ENCODE measurements around the gene PIGU.

PIGU gene

DNA sequence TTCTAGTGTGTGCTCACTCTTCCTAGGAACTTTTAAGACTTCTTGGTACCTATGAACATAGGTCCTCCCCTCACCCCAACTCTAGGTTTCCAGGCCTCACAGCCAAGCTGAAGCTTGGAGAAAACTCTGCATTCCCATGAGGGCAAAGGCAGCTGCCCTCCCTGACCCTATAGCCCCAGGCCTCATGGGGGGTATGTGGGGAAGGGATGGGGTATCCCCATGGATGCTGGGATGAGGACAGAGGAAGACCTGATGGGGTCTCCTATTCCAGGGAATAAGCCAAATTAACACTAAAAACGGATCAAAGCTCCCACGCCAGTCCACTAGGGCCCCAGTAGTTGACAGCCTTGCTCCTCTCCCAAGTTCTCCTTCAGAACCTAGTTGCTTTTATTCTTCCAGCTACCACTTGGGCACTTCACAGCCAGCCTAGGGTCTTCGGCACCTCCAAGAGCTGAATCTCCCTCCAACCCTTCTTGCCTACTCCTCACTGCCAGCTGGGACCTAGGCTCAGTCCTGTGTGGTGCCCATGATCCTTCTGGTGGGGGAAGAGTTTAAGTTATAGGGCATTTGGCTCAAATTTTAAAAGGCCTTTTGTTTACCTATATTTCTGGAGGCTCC is 35.0 kb upstream of the PIGU start:
- H3K36me3 ChIP-seq (ENCODE audit: insufficient read depth, low read length), result peaks cover 36% of the 10 kb centered on the region
- H3K27me3 ChIP-seq (ENCODE audit: insufficient read depth, low read length), result no peaks in the 10 kb centered on the region
- H3K4me3 ChIP-seq (ENCODE audit: low read length), result no peak overlapping the region

DNA sequence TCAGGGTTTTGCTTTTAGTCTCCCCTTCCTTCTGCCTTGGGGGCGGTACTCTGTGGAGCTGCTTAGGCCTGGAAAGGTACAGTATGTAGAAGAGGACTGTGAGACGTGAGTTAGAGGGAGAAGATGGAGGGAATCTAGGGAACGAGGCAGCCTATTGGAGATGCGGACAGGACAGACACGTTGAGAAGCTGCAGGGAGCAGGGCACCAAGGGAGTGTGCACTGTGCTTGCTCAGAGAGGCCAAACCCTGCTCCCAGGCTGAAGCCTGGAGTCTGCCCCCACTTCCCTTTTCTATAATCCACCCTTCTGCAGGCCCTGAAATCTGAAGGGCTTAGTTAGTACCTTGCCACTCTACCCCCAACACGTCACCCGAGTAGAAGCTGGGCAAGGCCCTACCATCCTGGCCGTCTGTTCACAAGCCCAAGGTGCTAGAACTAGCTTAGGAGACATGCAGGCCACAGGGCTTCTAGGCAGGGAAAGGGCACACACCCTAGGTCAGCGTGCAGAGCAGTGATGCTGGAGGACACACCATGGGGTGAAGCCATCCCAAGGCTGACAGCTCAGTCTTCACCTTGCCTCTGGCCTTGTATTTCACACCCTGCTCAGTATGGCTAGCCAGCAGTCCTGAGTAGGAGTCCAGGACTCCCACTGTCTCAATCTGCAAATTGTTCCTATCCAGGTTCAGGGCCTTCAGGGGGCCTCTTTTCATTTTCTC is 34.1 kb upstream of the PIGU start:
- Histone ChIP-seq H3K4me3 (ENCODE audit: low read length) (no peak overlapping the region), H3K4me1 (ENCODE audit: insufficient read depth, low read length) (peaks cover 6% of the 10 kb centered on the region), H3K27me3 (ENCODE audit: insufficient read depth, low read length) (no peaks in the 10 kb centered on the region), H2AFZ (ENCODE audit: low read depth, low read length) (no peak overlapping the region), H3K36me3 (ENCODE audit: insufficient read depth, low read length) (peaks cover 36% of the 10 kb centered on the region), H3K9me3 (ENCODE audit: low read length) (no peaks in the 10 kb centered on the region)

More for the DNA sequence above, 35.0 kb upstream of the PIGU start:
- H2AFZ ChIP-seq (ENCODE audit: low read depth, low read length), result no peak overlapping the region
- H3K4me1 ChIP-seq (ENCODE audit: insufficient read depth, low read length), result peaks cover 6% of the 10 kb centered on the region
- no peaks in the 10 kb centered on the region for H3K9me3 ChIP-seq (ENCODE audit: low read length)

- no peak overlapping the region for H2AFZ ChIP-seq (ENCODE audit: low read depth, low read length)
- H3K36me3 ChIP-seq (ENCODE audit: insufficient read depth, low read length), result peaks cover 33% of the 10 kb centered on the region
- H3K27me3 ChIP-seq (ENCODE audit: insufficient read depth, low read length), result no peaks in the 10 kb centered on the region
- H3K9me3 ChIP-seq (ENCODE audit: low read length), result no peaks in the 10 kb centered on the region
- peak overlapping the region; percentile 49 for H3K4me3 ChIP-seq (ENCODE audit: low read length)
- H3K4me1 ChIP-seq (ENCODE audit: insufficient read depth, low read length), result peaks cover 6% of the 10 kb centered on the region
Measured at GRCh38 chr20:34710568-34710839, 33.6 kb upstream of the PIGU start.

GRCh38 chr20:34709831-34710567 is 33.1 kb upstream of the PIGU start:
- Histone ChIP-seq H3K27me3 (ENCODE audit: insufficient read depth, low read length) (no peaks in the 10 kb centered on the region), H3K4me3 (ENCODE audit: low read length) (peak overlapping the region; percentile 49)

DNA sequence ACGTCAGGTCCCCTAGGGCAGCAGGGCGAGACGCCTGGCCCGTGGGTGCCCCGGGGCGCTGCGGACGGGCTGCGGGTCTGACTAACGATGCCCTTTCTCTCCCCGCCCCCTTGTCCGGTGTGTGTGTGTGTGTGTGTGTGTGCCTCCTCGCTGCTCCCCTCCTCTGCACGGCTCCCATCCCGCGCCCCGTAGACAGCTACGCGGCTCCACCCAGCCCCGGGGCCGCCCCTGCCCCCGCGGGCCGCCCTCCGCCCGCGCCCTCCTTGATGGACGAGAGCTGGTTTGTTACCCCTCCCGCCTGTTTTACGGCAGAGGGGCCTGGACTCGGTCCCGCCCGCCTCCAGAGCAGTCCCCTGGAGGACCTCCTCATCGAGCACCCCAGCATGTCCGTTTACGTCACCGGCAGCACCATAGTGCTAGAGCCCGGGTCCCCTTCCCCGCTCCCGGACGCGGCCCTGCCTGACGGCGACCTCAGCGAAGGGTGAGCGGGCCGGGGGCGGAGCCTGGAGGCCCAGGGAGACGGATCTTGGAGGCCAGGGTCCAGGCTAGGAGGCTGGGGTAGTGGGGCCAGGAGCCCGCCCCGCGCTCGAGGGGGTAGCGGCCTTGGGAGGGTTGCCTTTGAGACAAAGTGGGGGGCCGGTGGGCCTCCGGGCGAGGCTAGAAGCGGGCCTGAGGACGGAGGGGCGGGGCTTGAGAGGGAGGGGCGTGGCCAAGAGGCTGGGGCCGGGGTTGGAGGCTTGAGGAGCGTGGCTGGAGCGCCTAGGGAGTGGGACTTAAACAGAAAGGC is 32.3 kb upstream of the PIGU start:
- Histone ChIP-seq H3K4me3 (ENCODE audit: low read length) (peak overlapping the region; percentile 49), H3K36me3 (ENCODE audit: insufficient read depth, low read length) (peaks cover 21% of the 10 kb centered on the region), H2AFZ (ENCODE audit: low read depth, low read length) (peak overlapping the region; percentile 84), H3K9me3 (ENCODE audit: low read length) (no peaks in the 10 kb centered on the region), H3K27me3 (ENCODE audit: insufficient read depth, low read length) (no peaks in the 10 kb centered on the region), H3K4me1 (ENCODE audit: insufficient read depth, low read length) (peaks cover 13% of the 10 kb centered on the region)

More at GRCh38 chr20:34709831-34710567, 33.1 kb upstream of the PIGU start:
- peak overlapping the region; percentile 84 for H2AFZ ChIP-seq (ENCODE audit: low read depth, low read length)
- no peaks in the 10 kb centered on the region for H3K9me3 ChIP-seq (ENCODE audit: low read length)
- H3K36me3 ChIP-seq (ENCODE audit: insufficient read depth, low read length), result peaks cover 28% of the 10 kb centered on the region
- H3K4me1 ChIP-seq (ENCODE audit: insufficient read depth, low read length), result peaks cover 10% of the 10 kb centered on the region

- peak overlapping the region; percentile 49 for H3K4me3 ChIP-seq (ENCODE audit: low read length)
- no peaks in the 10 kb centered on the region for H3K9me3 ChIP-seq (ENCODE audit: low read length)
- no peaks in the 10 kb centered on the region for H3K27me3 ChIP-seq (ENCODE audit: insufficient read depth, low read length)
- peaks cover 13% of the 10 kb centered on the region for H3K4me1 ChIP-seq (ENCODE audit: insufficient read depth, low read length)
- H3K36me3 ChIP-seq (ENCODE audit: insufficient read depth, low read length), result peaks cover 18% of the 10 kb centered on the region
- H2AFZ ChIP-seq (ENCODE audit: low read depth, low read length), result peak overlapping the region; percentile 84
Measured at GRCh38 chr20:34708621-34709043, 31.7 kb upstream of the PIGU start.

GRCh38 chr20:34706912-34707784 is 30.3 kb upstream of the PIGU start:
- H2AFZ ChIP-seq (ENCODE audit: low read depth, low read length), result no peak overlapping the region
- no peaks in the 10 kb centered on the region for H3K27me3 ChIP-seq (ENCODE audit: insufficient read depth, low read length)
- H3K36me3 ChIP-seq (ENCODE audit: insufficient read depth, low read length), result peaks cover 6% of the 10 kb centered on the region
- peaks cover 17% of the 10 kb centered on the region for H3K4me1 ChIP-seq (ENCODE audit: insufficient read depth, low read length)
- no peaks in the 10 kb centered on the region for H3K9me3 ChIP-seq (ENCODE audit: low read length)
- no peak overlapping the region for H3K4me3 ChIP-seq (ENCODE audit: low read length)

DNA sequence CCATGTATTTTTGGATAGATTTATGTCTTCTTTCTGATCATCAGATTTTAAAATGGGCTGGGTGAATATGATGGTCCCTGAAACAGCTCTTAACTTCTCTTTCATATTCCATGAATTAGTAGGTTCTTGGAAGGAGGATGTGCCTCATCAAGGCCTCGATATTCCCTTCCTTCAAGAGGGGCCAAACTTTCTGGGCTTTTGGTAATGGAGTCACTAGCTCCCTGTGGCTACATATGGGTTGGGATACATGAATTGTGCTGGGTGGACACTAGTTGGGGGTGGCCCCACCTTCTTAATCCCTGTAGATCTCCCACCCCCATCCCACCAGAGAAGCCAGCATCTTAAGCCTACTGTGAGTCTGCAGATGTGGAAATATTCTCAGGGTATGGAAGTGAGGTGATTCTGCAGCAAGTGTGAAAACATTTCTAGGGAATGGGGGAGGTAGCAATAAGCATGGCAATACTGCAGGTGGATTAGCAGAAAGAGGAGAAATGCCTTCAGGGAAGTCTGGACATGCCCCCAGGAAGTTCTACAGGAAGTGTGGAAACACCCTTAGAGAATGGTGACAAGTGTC is 29.5 kb upstream of the PIGU start:
- H3K27me3 ChIP-seq (ENCODE audit: insufficient read depth, low read length), result no peaks in the 10 kb centered on the region
- no peaks in the 10 kb centered on the region for H3K9me3 ChIP-seq (ENCODE audit: low read length)
- no peak overlapping the region for H2AFZ ChIP-seq (ENCODE audit: low read depth, low read length)
- peaks cover 6% of the 10 kb centered on the region for H3K36me3 ChIP-seq (ENCODE audit: insufficient read depth, low read length)
- peaks cover 17% of the 10 kb centered on the region for H3K4me1 ChIP-seq (ENCODE audit: insufficient read depth, low read length)
- H3K4me3 ChIP-seq (ENCODE audit: low read length), result no peak overlapping the region

DNA sequence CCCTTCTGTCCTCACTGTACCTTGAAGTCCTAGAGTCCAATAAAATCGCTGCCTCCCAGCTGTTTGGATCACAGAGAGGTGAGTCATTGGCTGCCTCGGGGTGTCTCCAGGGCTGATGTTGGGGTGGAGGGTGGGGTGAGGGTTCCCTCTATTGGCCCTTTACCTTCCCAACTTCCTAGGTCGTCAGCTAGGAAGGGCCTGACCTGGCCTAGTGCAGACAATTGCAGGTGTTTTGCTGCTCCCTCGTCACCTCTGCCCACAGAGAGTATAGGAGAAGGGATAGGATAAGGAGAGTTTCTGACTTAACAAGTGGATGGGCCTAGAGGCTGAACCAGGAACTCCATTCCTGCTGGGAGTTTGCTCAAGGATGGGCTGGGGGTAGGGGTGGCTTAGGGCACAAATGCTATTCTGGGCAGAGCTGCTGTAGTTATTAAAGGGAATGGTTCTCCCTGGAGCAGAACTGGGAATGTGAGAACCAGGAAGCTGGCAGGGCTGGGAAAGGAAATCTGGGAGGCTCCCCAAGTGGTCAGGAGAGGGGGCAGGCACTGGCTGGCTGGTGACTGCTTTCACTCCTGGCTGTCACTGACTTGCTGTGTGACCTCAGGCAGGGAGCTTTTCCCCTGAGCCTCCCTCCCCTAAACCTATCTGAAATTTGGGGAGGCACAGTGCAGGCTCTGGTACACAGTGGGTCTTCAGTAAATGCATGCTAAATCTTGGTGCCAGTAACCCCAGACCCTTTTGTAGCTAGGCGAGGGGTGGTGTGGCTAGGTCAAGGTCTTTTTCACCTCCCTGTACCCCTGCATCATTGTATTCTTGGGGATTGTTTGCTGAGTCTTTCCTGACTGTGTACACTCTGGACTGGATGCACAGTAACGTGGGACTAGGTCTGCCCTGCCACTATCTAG is 28.8 kb upstream of the PIGU start:
- Histone ChIP-seq H2AFZ (ENCODE audit: low read depth, low read length) (no peak overlapping the region), H3K4me1 (ENCODE audit: insufficient read depth, low read length) (peaks cover 16% of the 10 kb centered on the region), H3K9me3 (ENCODE audit: low read length) (no peaks in the 10 kb centered on the region), H3K27me3 (ENCODE audit: insufficient read depth, low read length) (no peaks in the 10 kb centered on the region), H3K36me3 (ENCODE audit: insufficient read depth, low read length) (peaks cover 3% of the 10 kb centered on the region), H3K4me3 (ENCODE audit: low read length) (peak overlapping the region; percentile 59)

- Histone ChIP-seq H3K4me1 (ENCODE audit: insufficient read depth, low read length) (peaks cover 11% of the 10 kb centered on the region), H3K27me3 (ENCODE audit: insufficient read depth, low read length) (no peaks in the 10 kb centered on the region), H2AFZ (ENCODE audit: low read depth, low read length) (no peak overlapping the region), H3K9me3 (ENCODE audit: low read length) (no peaks in the 10 kb centered on the region), H3K4me3 (ENCODE audit: low read length) (peak overlapping the region; percentile 59), H3K36me3 (ENCODE audit: insufficient read depth, low read length) (no peaks in the 10 kb centered on the region)
Measured at GRCh38 chr20:34705008-34705396, 28.1 kb upstream of the PIGU start.

- Histone ChIP-seq H2AFZ (ENCODE audit: low read depth, low read length) (peak within 1 kb of the TSS; percentile 74), H3K9me3 (ENCODE audit: low read length) (no peaks in the 10 kb centered on the region), H3K4me1 (ENCODE audit: insufficient read depth, low read length) (peaks cover 11% of the 10 kb centered on the region), H3K4me3 (ENCODE audit: low read length) (peak within 1 kb of the TSS; percentile 59), H3K27me3 (ENCODE audit: insufficient read depth, low read length) (no peaks in the 10 kb centered on the region), H3K36me3 (ENCODE audit: insufficient read depth, low read length) (no peaks in the 10 kb centered on the region)
Measured at GRCh38 chr20:34704177-34705007, 27.5 kb upstream of the PIGU start, which contains the start of gene TP53INP2. Gene TP53INP2 (plus strand): TSS chr20:34704344. CDS start chr20:34708740, 4,396 bp downstream.
